Fibroblast of lung (primary cell): ENCODE measurements around the gene SCYGR1. TPM values are rescaled to one million over a fixed set of nuclear protein-coding genes. Genes with fewer than 3 reads are reported as not detected.

Experiments used
- DNase-seq, 2 donors: peaks; one replicate each; pipeline versions ENCODE4 v3.0.0 to v3.0.0-alpha.2; 2010; ENCODE audit warnings: low read depth in 2 of 2
- H2AFZ ChIP-seq: 2 replicates; pipeline ENCODE4 v1.5.1; 2012; ENCODE audit warnings: low read length, control low read depth, inconsistent platforms
- H3K27ac ChIP-seq: 2 replicates; pipeline ENCODE4 v1.5.1; 2011; ENCODE audit warnings: low read length, control low read depth; ENCODE audit not compliant: insufficient read depth
- H3K27me3 ChIP-seq: 2 replicates; pipeline ENCODE4 v1.5.1; 2011; ENCODE audit warnings: mild to moderate bottlenecking, low read length; ENCODE audit not compliant: control insufficient read depth, insufficient read depth
- H3K36me3 ChIP-seq: 2 replicates; pipeline ENCODE4 v1.5.1; 2011; ENCODE audit warnings: low read length; ENCODE audit not compliant: control insufficient read depth, insufficient read depth
- H3K4me1 ChIP-seq: 2 replicates; pipeline ENCODE4 v1.5.1; 2011; ENCODE audit warnings: low read length; ENCODE audit not compliant: control insufficient read depth, insufficient read depth; ENCODE audit errors: extremely low read depth
- H3K4me2 ChIP-seq: 2 replicates; pipeline ENCODE4 v1.5.1; 2011; ENCODE audit warnings: low read length, control low read depth; ENCODE audit not compliant: insufficient read depth; ENCODE audit errors: extremely low read depth
- H3K4me3 ChIP-seq, 4 experiments: fragments of 200-600 bp in 1 of 4; sonication (generic) in 1 of 4; replicated peaks in 1 of 4; 2 replicates each; pipeline ENCODE4 v1.5.1; 2011 to 2016; ENCODE audit warnings: low read length in 4 of 4, low read depth in 3 of 4, mild to moderate bottlenecking in 3 of 4, control low read depth in 2 of 4, inconsistent platforms in 1 of 4, mixed read lengths in 1 of 4; ENCODE audit not compliant: insufficient read depth in 1 of 4; ENCODE audit errors: control extremely low read depth in 1 of 4
- H3K79me2 ChIP-seq: 2 replicates; pipeline ENCODE4 v1.5.1; 2012; ENCODE audit warnings: mild to moderate bottlenecking, low read length, inconsistent platforms; ENCODE audit not compliant: control insufficient read depth, insufficient read depth
- H3K9ac ChIP-seq: 2 replicates; pipeline ENCODE4 v1.5.1; 2011; ENCODE audit warnings: mild to moderate bottlenecking, low read length, control low read depth; ENCODE audit not compliant: insufficient read depth
- H3K9me3 ChIP-seq: 2 replicates; pipeline ENCODE4 v1.5.1; 2012; ENCODE audit warnings: low read depth, low read length; ENCODE audit not compliant: control insufficient read depth, insufficient read depth
- H4K20me1 ChIP-seq: 2 replicates; pipeline ENCODE4 v1.5.1; 2011; ENCODE audit warnings: low read length; ENCODE audit not compliant: control insufficient read depth, insufficient read depth; ENCODE audit errors: extremely low read depth
- CTCF ChIP-seq, 2 donors: IDR thresholded peaks in 1 of 2; conservative IDR thresholded peaks in 1 of 2; 1 replicate in 1 of 2; 2 replicates in 1 of 2; pipeline ENCODE4 v1.5.1; 2011 to 2012; ENCODE audit warnings: low read length in 2 of 2, control low read depth in 1 of 2, inconsistent platforms in 1 of 2, low read depth in 1 of 2, mild to moderate bottlenecking in 1 of 2
- EZH2 ChIP-seq: IDR thresholded peaks from 2 replicates; pipeline ENCODE4 v1.5.1; 2012; ENCODE audit warnings: low read length, control low read depth, mild to moderate bottlenecking; ENCODE audit errors: missing control alignments
- polyA plus RNA-seq, 2 donors: library from polyadenylated mRNA; depleted of rRNA in 1 of 2; stranded (reverse) in 1 of 2; unstranded in 1 of 2; fragments of >200 nt; gene quantifications; 2 replicates each; pipeline ENCODE4 v1.2.1, GENCODE V29; 2011 to 2012; ENCODE audit warnings: missing spikeins in 1 of 2
- total RNA-seq: library from RNA; depleted of rRNA; stranded (reverse); fragments of >200 nt; gene quantifications from 2 replicates; pipeline ENCODE4 v1.2.1, GENCODE V29; 2014

SCYGR1 gene
- total and polyA plus RNA-seq, 2 donors (not counting 1 experiment from before 2014, with no cell fraction given) = not detected

GRCh38 chr2:227363756-227364155 lies 24.0 kb downstream of the SCYGR1 start:
- H3K9ac ChIP-seq = no peak overlapping the region
- H4K20me1 ChIP-seq = no peaks in the 10 kb centered on the region

GRCh38 chr2:227360351-227360750 lies 27.4 kb downstream of the SCYGR1 start:
- DNase-seq = no peak
- H3K4me2 ChIP-seq = no peak overlapping the region
- no peaks in the 10 kb centered on the region for H3K27me3 ChIP-seq
- H3K79me2 ChIP-seq = no peaks in the 10 kb centered on the region
- H3K4me3 ChIP-seq = no peak overlapping the region
- no peak for TF ChIP-seq EZH2
- H3K27ac ChIP-seq = no peak overlapping the region
- H3K4me1 ChIP-seq = peaks cover 5% of the 10 kb centered on the region
- no peaks in the 10 kb centered on the region for H4K20me1 ChIP-seq
- peaks cover 3% of the 10 kb centered on the region for H3K36me3 ChIP-seq
- no peak overlapping the region for H2AFZ ChIP-seq
- H3K9me3 ChIP-seq = no peaks in the 10 kb centered on the region
- H3K9ac ChIP-seq = no peak overlapping the region

More at GRCh38 chr2:227363756-227364155, 24.0 kb downstream of the SCYGR1 start:
- no peak overlapping the region for H3K27ac ChIP-seq
- no peaks in the 10 kb centered on the region for H3K9me3 ChIP-seq
- H3K27me3 ChIP-seq = no peaks in the 10 kb centered on the region
- DNase-seq = no peak
- TF ChIP-seq CTCF (conservative IDR thresholded peaks at IDR 0.05 in 1 of 2, IDR thresholded peaks at IDR 0.05 in 1 of 2; ENCODE audit: low read depth in 1 of 2, low read length in 2 of 2) (no peak), EZH2 (no peak)
- no peaks in the 10 kb centered on the region for H3K36me3 ChIP-seq
- H2AFZ ChIP-seq = no peak overlapping the region
- H3K4me1 ChIP-seq = peaks cover 14% of the 10 kb centered on the region
- H3K79me2 ChIP-seq = no peaks in the 10 kb centered on the region
- no peak overlapping the region for H3K4me2 ChIP-seq
- H3K4me3 ChIP-seq = no peak overlapping the region

- H3K79me2 ChIP-seq = no peaks in the 10 kb centered on the region
- H3K9ac ChIP-seq = no peak overlapping the region
- DNase-seq = no peak
- peaks cover 4% of the 10 kb centered on the region for H3K36me3 ChIP-seq
- TF ChIP-seq EZH2 (no peak), CTCF (conservative IDR thresholded peaks at IDR 0.05 in 1 of 2, IDR thresholded peaks at IDR 0.05 in 1 of 2; ENCODE audit: low read depth in 1 of 2, low read length in 2 of 2) (no peak)
- no peak overlapping the region for H3K27ac ChIP-seq
- no peaks in the 10 kb centered on the region for H3K27me3 ChIP-seq
- H3K4me3 ChIP-seq = no peak overlapping the region
- H4K20me1 ChIP-seq = no peaks in the 10 kb centered on the region
- H3K9me3 ChIP-seq = no peaks in the 10 kb centered on the region
- H3K4me2 ChIP-seq = no peak overlapping the region
- no peaks in the 10 kb centered on the region for H3K4me1 ChIP-seq
- H2AFZ ChIP-seq = no peak overlapping the region
Observed at GRCh38 chr2:227351639-227352038, 36.1 kb downstream of the SCYGR1 start.
